HepG2 (cell line): ENCODE results near the gene IGFBP5. TPM values are rescaled to one million over a fixed set of nuclear protein-coding genes. Genes with fewer than 3 reads are reported as not detected.

Source experiments
- BCL6 ChIP-seq: IDR thresholded peaks from 2 replicates; pipeline ENCODE4 v1.6.1; 2016; ENCODE audit warnings: missing genetic modification reagents, missing compliant biosample characterization
- CBFB ChIP-seq: sonication (generic); formaldehyde crosslinking; IDR thresholded peaks from 2 replicates; pipeline ENCODE4 v1.4.0; 2020; ENCODE audit warnings: missing genetic modification reagents
- FOXA1 ChIP-seq, 2 experiments: fragments of 450-650 bp in 1 of 2; sonication (generic) in 1 of 2; formaldehyde crosslinking in 1 of 2; IDR thresholded peaks; 2 replicates each; pipeline versions ENCODE4 v1.4.0 to v1.6.1; 2016 to 2020; ENCODE audit warnings: missing genetic modification reagents in 1 of 2
- GATAD2A ChIP-seq: IDR thresholded peaks from 2 replicates; pipeline ENCODE4 v1.6.1; 2016
- HOXA3 ChIP-seq: sonication (generic); formaldehyde crosslinking; IDR thresholded peaks from 2 replicates; pipeline ENCODE4 v1.5.0; 2020; ENCODE audit warnings: missing genetic modification reagents
- MTA3 ChIP-seq: sonication (generic); formaldehyde crosslinking; IDR thresholded peaks from 2 replicates; pipeline ENCODE4 v1.4.0; 2020; ENCODE audit warnings: missing genetic modification reagents
- MTF1 ChIP-seq: sonication (generic); formaldehyde crosslinking; IDR thresholded peaks from 2 replicates; pipeline ENCODE4 v1.5.0; 2020; ENCODE audit warnings: missing genetic modification reagents
- PLSCR1 ChIP-seq: sonication (generic); formaldehyde crosslinking; IDR thresholded peaks from 2 replicates; pipeline ENCODE4 v1.5.0; 2020; ENCODE audit warnings: missing genetic modification reagents, mild to moderate bottlenecking, borderline replicate concordance
- RXRB ChIP-seq: IDR thresholded peaks from 2 replicates; pipeline ENCODE4 v1.6.1; 2016; ENCODE audit warnings: borderline replicate concordance, missing genetic modification reagents, missing compliant biosample characterization
- ZBTB40 ChIP-seq, 2 experiments: fragments of 450-650 bp in 1 of 2; sonication (generic) in 1 of 2; formaldehyde crosslinking in 1 of 2; IDR thresholded peaks; 2 replicates each; pipeline versions ENCODE4 v1.6.1 to v1.8.0; 2016 to 2022; ENCODE audit warnings: antibody characterized with exemption in 1 of 2, mild to moderate bottlenecking in 1 of 2, missing genetic modification reagents in 1 of 2
- ZNF274 ChIP-seq: sonication (generic); formaldehyde crosslinking; IDR thresholded peaks from 2 replicates; pipeline ENCODE4 v1.5.1; 2020; ENCODE audit warnings: mild to moderate bottlenecking, missing genetic modification reagents
- ZNF441 ChIP-seq: sonication (generic); formaldehyde crosslinking; IDR thresholded peaks from 2 replicates; pipeline ENCODE4 v1.7.0; 2021; ENCODE audit warnings: missing genetic modification reagents, borderline replicate concordance
- ZNF512B ChIP-seq: sonication (generic); formaldehyde crosslinking; IDR thresholded peaks from 2 replicates; pipeline ENCODE4 v1.5.1; 2020; ENCODE audit warnings: missing genetic modification reagents, mild to moderate bottlenecking, borderline replicate concordance
- polyA plus RNA-seq, 8 experiments: library from polyadenylated mRNA; depleted of rRNA in 3 of 8; stranded (reverse) in 7 of 8; unstranded in 1 of 8; fragments of >200 nt; fragmentation: Illumina TruSeq in 4 of 8; extraction: Trizol in 4 of 8; gene quantifications; 2 replicates each; pipeline versions ENCODE4 v1.2.1 to v1.2.3, GENCODE V29; 2011 to 2016; ENCODE audit warnings: low read depth in 4 of 8, missing spikeins in 1 of 8, mixed read lengths in 1 of 8; ENCODE audit not compliant: insufficient read depth in 1 of 8
- total RNA-seq, 5 experiments: library from RNA; depleted of rRNA; stranded (reverse); fragments of >200 nt; fragmentation: Illumina TruSeq; extraction: Trizol; gene quantifications; 2 replicates each; pipeline ENCODE4 v1.2.3, GENCODE V29; 2016; ENCODE audit warnings: low read depth in 1 of 5

IGFBP5 gene
- total and polyA plus RNA-seq, 2 of the 13 experiments (the other 11 are each of a cell fraction or from before 2014, with no cell fraction given), result 0.15 TPM; not detected in 1

GRCh38 chr2:216636551-216637450, 58.5 kb downstream of the IGFBP5 start (continued):
- no peak for TF ChIP-seq MTA3 (CRISPR knock-in tag)
- TF ChIP-seq FOXA1 (IDR thresholded peaks at IDR 0.05), result no peak
- no peak for TF ChIP-seq FOXA1 (CRISPR knock-in tag; IDR thresholded peaks at IDR 0.05)
- TF ChIP-seq GATAD2A (CRISPR knock-in tag), result peak; percentile 38; the same call in 1 of the 2 replicates
- no peak for TF ChIP-seq ZBTB40 (IDR thresholded peaks at IDR 0.05)
- peak; percentile 6; the same call in 1 of the 2 replicates for TF ChIP-seq ZBTB40 (CRISPR knock-in tag; IDR thresholded peaks at IDR 0.05)
- 0 out of 2 replicates have a peak, but pooled peaks have one; percentile 29 for TF ChIP-seq ZNF441 (CRISPR knock-in tag)
- TF ChIP-seq CBFB (CRISPR knock-in tag), result no peak
- peak; percentile 54; the same call in 1 of the 2 replicates for TF ChIP-seq HOXA3 (CRISPR knock-in tag)
- TF ChIP-seq PLSCR1 (CRISPR knock-in tag), result no peak
- no peak for TF ChIP-seq MTF1 (CRISPR knock-in tag)
- TF ChIP-seq BCL6, result peak; percentile 21; the same call in 1 of the 2 replicates
- 0 out of 2 replicates have a peak, but pooled peaks have one; percentile 3 for TF ChIP-seq ZNF274
- 0 out of 2 replicates have a peak, but pooled peaks have one; percentile 15 for TF ChIP-seq RXRB (CRISPR knock-in tag)
- TF ChIP-seq ZNF512B (CRISPR knock-in tag), result 0 out of 2 replicates have a peak, but pooled peaks have one; percentile 17
